ENCODE measurements around the gene PHF23. TPM values are rescaled to one million over a fixed set of nuclear protein-coding genes. Genes with fewer than 3 reads are reported as not detected.

Gene PHF23
- total and polyA plus RNA-seq, 2 of the 4 experiments (the other 2 are of a cell fraction), result 44.8 to 58.5 TPM

GRCh38 chr17:7256766-7257456, 17.7 kb upstream of the PHF23 start:
- no peak overlapping the region for H4K8ac ChIP-seq (ENCODE audit: low read depth in 2 of 2, low read length in 2 of 2)
- H3K36me3 ChIP-seq (ENCODE audit: control insufficient read depth, insufficient read depth, low read length), result peaks cover 32% of the 10 kb centered on the region
- H3K27me3 ChIP-seq (ENCODE audit: control insufficient read depth, insufficient read depth, low read length), result peaks cover 8% of the 10 kb centered on the region; the same call in 1 of the 2 replicates
- ATAC-seq (ENCODE audit: low read depth), result no peak
- in situ Hi-C loops (cut with MboI; ENCODE audit: low sequenced_read_pairs), result no loop called here
- POLR2A ChIA-PET (ENCODE audit: unreplicated experiment), result no interaction called here
- no peak for DNase-seq
- H3K56ac ChIP-seq (ENCODE audit: extremely low read depth, insufficient read depth, low read length), result no peak overlapping the region
- CTCF ChIA-PET, result interaction anchor here (0.6 kb wide), 1 partner anchor 18 kb away, joined by 5 read pairs; no protein-coding TSS in a partner anchor
- H3K9me3 ChIP-seq (ENCODE audit: control insufficient read depth, insufficient read depth, low read length), result no peaks in the 10 kb centered on the region
- TF ChIP-seq MAFK (IDR thresholded peaks at IDR 0.05; ENCODE audit: low read depth, low read length) (no peak), RCOR1 (IDR thresholded peaks at IDR 0.05; ENCODE audit: insufficient replicate concordance, low read length) (no peak), USF2 (IDR thresholded peaks at IDR 0.05; ENCODE audit: low read depth, low read length) (no peak), CTCF (conservative IDR thresholded peaks at IDR 0.05; ENCODE audit: low read depth, low read length) (no peak), RFX5 (IDR thresholded peaks at IDR 0.05; ENCODE audit: low read depth, low read length) (no peak), POLR2A (IDR thresholded peaks at IDR 0.05; ENCODE audit: low read depth, low read length) (no peak), RAD21 (IDR thresholded peaks at IDR 0.05; ENCODE audit: low read length) (no peak), SMC3 (IDR thresholded peaks at IDR 0.05; ENCODE audit: low read depth, low read length) (no peak)
- no peak overlapping the region for H3K27ac ChIP-seq (ENCODE audit: insufficient read depth, low read length)
- H3K79me1 ChIP-seq (ENCODE audit: low read depth in 1 of 2, low read length in 2 of 2), result peaks cover 7 to 26% of the 10 kb centered on the region in 2 experiments; a peak in 3 of 4 replicates
- H2AK5ac ChIP-seq (ENCODE audit: low read depth, low read length), result no peak overlapping the region
- no peaks in the 10 kb centered on the region; the same call in 1 of the 2 replicates for H3K9me1 ChIP-seq (ENCODE audit: insufficient read depth, low read length)
- no peak overlapping the region for H2BK120ac ChIP-seq (ENCODE audit: low read depth, low read length)
- no peak overlapping the region for H3K14ac ChIP-seq (replicated peaks; ENCODE audit: low read depth, low read length)
- no peak overlapping the region for H2BK15ac ChIP-seq (ENCODE audit: low read depth, low read length)
- dilution Hi-C loops (cut with HindIII; ENCODE audit: low sequenced_read_pairs, unreplicated experiment), result no loop called here
- no peak overlapping the region for H2AK9ac ChIP-seq (replicated peaks; ENCODE audit: low read depth, low read length, poor library complexity)
- H3K4me3 ChIP-seq (ENCODE audit: insufficient read depth, low read depth, low read length), result no peak overlapping the region
- 95% methylated on average over 6 of the region's 8 CpGs; no CpG with 5 or more reads in 1 of the 2 experiments for WGBS, 2 experiments (ENCODE audit: extremely low coverage in 2 of 2, insufficient read length in 1 of 2)
- no TSS peak for BruUV-seq (replicated peaks)
- no peak overlapping the region for H3K4ac ChIP-seq (ENCODE audit: low read depth, low read length)
- no peak overlapping the region for H4K91ac ChIP-seq (ENCODE audit: insufficient read depth, low read depth, low read length)
- no peak overlapping the region for H3K23ac ChIP-seq (ENCODE audit: low read depth, low read length)
- H2BK20ac ChIP-seq (ENCODE audit: low read depth, low read length), result no peak overlapping the region
- no peaks in the 10 kb centered on the region for H4K20me1 ChIP-seq (ENCODE audit: insufficient read depth, low read length)
- no peak overlapping the region for H2AFZ ChIP-seq (replicated peaks; ENCODE audit: low read length, poor library complexity)
- H3K4me1 ChIP-seq (ENCODE audit: control insufficient read depth, insufficient read depth, low read length), result peaks cover 4% of the 10 kb centered on the region
- H2BK5ac ChIP-seq (ENCODE audit: low read depth, low read length, poor library complexity, severe bottlenecking), result no peak overlapping the region
- no peak overlapping the region for H3K4me2 ChIP-seq (ENCODE audit: low read depth, low read length)
- H3K18ac ChIP-seq (ENCODE audit: low read depth, low read length), result no peak overlapping the region
- no peak overlapping the region for H3K9ac ChIP-seq (ENCODE audit: low read depth, low read length)
- intact Hi-C loops (cut with micrococcal nuclease), result no loop called here
- no peak overlapping the region for H4K5ac ChIP-seq (ENCODE audit: low read depth, low read length)

Measured in IMR-90 (cell line).